ENCODE data around the gene OGFOD2.

The OGFOD2 gene

DNA sequence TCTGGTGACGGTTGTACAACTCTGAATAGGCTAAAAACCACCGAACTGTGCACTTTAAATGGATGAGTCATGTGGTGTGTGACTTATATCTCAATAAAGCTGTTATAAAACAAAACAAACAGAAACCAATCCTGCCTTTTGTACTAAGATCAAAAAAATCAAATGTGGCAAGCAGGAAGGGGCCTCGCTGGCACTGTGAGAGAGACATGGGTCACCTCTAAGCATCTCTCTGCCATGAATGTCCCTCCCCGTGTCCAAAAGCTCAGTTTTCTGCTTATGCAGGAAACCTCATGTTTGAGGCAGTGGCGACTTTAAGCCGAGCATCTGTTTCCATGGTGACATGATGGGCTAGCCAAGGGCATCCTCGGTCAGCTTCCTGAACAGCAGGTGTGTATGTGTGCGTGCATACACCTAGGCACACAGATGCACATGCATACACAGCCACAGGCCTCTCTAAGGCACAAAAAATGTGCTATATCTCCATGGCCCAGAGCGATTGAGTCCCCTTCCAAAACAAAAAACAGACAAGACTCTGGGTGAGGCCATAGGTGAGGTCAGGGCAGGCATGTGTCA is 49.9 kb downstream of the OGFOD2 start:
- no peak for DNase-seq (ENCODE audit: low read depth, low spot score)

DNA sequence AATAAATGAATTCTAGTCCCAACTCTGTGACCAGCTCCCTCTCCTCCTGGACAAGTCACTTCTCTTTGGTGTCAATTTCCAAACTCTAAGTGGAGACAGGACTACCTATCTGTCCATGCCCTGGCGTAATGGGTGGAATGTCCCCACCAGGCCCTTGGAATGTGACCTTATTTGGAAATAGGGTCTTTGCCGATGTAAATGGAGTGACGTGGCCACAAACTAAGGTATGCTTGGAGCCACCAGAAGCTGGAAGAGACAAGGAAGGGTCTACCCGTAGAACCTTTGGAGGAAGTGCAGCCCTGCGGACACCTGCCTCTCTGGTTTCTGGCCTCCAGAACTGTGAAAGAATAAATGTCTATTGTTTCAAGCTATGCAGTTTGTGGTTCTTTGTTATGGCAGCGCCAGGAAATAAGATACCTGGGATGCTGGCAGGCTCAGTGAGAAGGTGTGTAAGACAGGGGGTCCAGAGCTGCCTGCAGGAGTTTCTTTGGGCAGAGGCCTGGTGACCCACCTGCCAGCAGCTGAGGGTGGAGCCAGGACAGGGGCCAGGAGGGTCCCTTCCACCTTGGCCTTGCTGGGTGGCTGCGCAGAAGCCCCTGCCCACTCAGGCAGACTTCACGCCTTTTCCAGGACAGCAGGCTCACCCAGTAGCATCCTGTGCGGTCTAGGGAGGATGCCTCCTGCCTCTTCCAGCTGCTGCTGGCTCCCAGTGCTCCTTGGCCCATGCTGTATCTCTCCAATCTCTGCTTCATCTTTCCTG is 51.2 kb downstream of the OGFOD2 start:
- no peak overlapping the region for H3K27ac ChIP-seq

More for the DNA sequence above, 49.9 kb downstream of the OGFOD2 start:
- no peak overlapping the region for H3K27ac ChIP-seq

DNA sequence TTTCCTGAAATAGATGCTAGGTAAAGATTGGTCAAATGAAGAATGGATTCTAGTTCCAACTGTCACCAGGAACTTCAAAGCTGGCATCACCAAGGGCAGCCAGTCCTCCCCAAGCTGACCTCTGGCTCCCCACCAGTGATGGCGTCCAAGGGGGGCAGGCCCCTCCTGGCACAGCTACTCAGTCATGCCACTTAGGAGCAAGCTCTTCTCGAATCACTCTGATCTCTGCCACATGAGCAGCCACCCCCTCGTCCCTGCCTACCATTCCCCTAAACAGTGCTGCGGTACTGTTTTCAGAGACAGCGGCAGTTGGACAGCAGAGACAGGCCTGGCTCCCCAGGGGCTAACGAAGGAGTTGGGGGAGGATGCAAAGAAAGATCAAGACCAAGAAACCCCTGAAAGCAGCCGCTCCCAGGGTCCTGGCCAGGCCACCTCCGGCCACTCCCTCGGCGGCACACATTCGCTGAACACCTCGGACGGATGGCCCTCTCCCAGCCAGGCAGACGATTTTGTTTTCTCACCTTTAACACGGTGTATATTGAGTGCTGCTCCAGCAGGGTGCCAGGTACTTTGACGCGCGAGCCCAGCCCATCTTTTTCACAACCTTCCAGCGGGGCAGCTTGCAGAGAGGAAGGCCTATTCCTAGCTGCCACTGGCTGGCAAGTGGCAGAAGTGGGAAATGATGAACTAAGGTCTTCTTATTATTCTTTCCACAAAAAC is 52.8 kb downstream of the OGFOD2 start:
- no peak overlapping the region for H3K27ac ChIP-seq
- no peak for DNase-seq (ENCODE audit: low read depth, low spot score)

More for the DNA sequence above, 51.2 kb downstream of the OGFOD2 start:
- no peak for DNase-seq (ENCODE audit: low read depth, low spot score)

- DNase-seq (ENCODE audit: low read depth, low spot score) = no peak
- H3K27ac ChIP-seq = no peak overlapping the region
Measured at GRCh38 chr12:123028475-123028874, 53.4 kb downstream of the OGFOD2 start.

DNA sequence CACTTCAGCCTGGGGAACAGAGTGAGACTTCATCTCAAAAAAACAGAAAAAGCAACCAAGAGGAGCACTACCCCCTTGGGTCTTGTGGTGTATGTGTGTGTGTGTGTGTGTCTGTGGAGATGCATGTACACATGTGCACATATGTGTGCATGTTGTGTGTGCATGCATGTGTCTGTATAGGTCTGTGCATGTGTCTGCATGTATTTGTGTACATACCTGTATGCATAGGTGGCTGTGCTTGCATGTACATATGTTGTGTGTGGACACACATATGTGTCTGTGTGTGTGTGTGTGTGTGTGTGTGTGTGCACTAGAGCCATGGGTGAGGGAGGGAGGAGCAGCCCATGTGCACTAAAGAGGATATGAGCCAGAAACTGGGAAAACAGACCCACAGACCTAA is 54.5 kb downstream of the OGFOD2 start:
- DNase-seq (ENCODE audit: low read depth, low spot score) = no peak
- H3K27ac ChIP-seq = no peak overlapping the region
